GM12878 (cell line): ENCODE measurements around the gene FBXL7. TPM values are rescaled to one million over a fixed set of nuclear protein-coding genes. Genes with fewer than 3 reads are reported as not detected.

ENCODE experiments used
- ATAC-seq: fragments of 200-7000 bp; cut with Tn5 transposase; 3 replicates; pipeline ENCODE4 v1.9.1; 2020; ENCODE audit warnings: mild to moderate bottlenecking, moderate library complexity
- BruUV-seq: library from RNA; stranded (reverse); fragments of 400-500 nt; replicated peaks from 2 replicates; lab custom pipeline; 2021; lab: Mats Ljungman, UMichigan
- CTCF ChIA-PET: fragments of 300-600 bp; sonication (Branson Sonifier 250); formaldehyde crosslinking; extraction: SDS; loops from one replicate; lab custom pipeline; 2021; ENCODE audit warnings: inconsistent platforms; lab: Yijun Ruan, JAX
- POLR2A ChIA-PET: fragments of 350-600 bp; formaldehyde crosslinking; extraction: SDS; loops from one replicate; lab custom pipeline; 2021; ENCODE audit warnings: inconsistent platforms; lab: Charles Lee
- RAD21 ChIA-PET: fragments of 300-600 bp; sonication (Branson Sonifier 250); formaldehyde crosslinking; loops from one replicate; lab custom pipeline; 2023; ENCODE audit warnings: antibody characterized with exemption; ENCODE audit not compliant: unreplicated experiment; lab: Charles Lee
- SMC1A ChIA-PET: fragments of 300-600 bp; sonication (Branson Sonifier 250); formaldehyde crosslinking; loops from one replicate; lab custom pipeline; 2023; ENCODE audit not compliant: unreplicated experiment, uncharacterized antibody; lab: Charles Lee
- DNase-seq: peaks from one replicate; pipeline ENCODE4 v3.0.0-alpha.2; 2011; ENCODE audit warnings: low read depth, low spot score
- FAIRE-seq: peaks from 3 replicates; lab custom pipeline; 2011; peaks lifted over from hg19 to GRCh38; lab: Jason Lieb, UNC
- H2AFZ ChIP-seq: 2 replicates; pipeline ENCODE4 v1.6.0; 2011; ENCODE audit warnings: low read depth, low read length, control low read depth; ENCODE audit not compliant: control insufficient read depth
- H3K27ac ChIP-seq: 2 replicates; pipeline ENCODE4 v1.5.1; 2011; ENCODE audit warnings: control low read depth; ENCODE audit not compliant: control insufficient read depth, insufficient read depth
- H3K27me3 ChIP-seq, 2 experiments: replicated peaks in 1 of 2; 2 replicates each; pipeline versions ENCODE4 v1.6.0 to v1.6.1; 2011; ENCODE audit warnings: low read length in 1 of 2; ENCODE audit not compliant: control insufficient read depth in 2 of 2, insufficient read depth in 2 of 2
- H3K36me3 ChIP-seq, 2 experiments: 2 replicates each; pipeline ENCODE4 v1.5.1; 2011; ENCODE audit warnings: low read length in 1 of 2; ENCODE audit not compliant: control insufficient read depth in 2 of 2, insufficient read depth in 2 of 2
- H3K4me1 ChIP-seq: 2 replicates; pipeline ENCODE4 v1.6.1; 2011; ENCODE audit warnings: mild to moderate bottlenecking, low read length, moderate library complexity, mixed read lengths; ENCODE audit not compliant: control insufficient read depth, insufficient read depth
- H3K4me2 ChIP-seq: 2 replicates; pipeline ENCODE4 v1.6.0; 2011; ENCODE audit warnings: control low read depth; ENCODE audit not compliant: control insufficient read depth, insufficient read depth
- H3K4me3 ChIP-seq: fragments of 200-600 bp; sonication (generic); 2 replicates; pipeline ENCODE4 v1.5.1; 2016
- H3K79me2 ChIP-seq: 2 replicates; pipeline ENCODE4 v1.6.0; 2011; ENCODE audit warnings: low read length; ENCODE audit not compliant: control insufficient read depth, insufficient read depth
- H3K9ac ChIP-seq: 2 replicates; pipeline ENCODE4 v1.8.0; 2011; ENCODE audit warnings: low read length, control low read depth, mixed read lengths; ENCODE audit not compliant: control insufficient read depth, insufficient read depth
- H3K9me3 ChIP-seq: replicated peaks from 3 replicates; pipeline ENCODE4 v1.5.1; 2011; ENCODE audit warnings: mild to moderate bottlenecking, low read length; ENCODE audit not compliant: control insufficient read depth, insufficient read depth
- H4K20me1 ChIP-seq: 2 replicates; pipeline ENCODE4 v1.6.0; 2011; ENCODE audit not compliant: control insufficient read depth, insufficient read depth
- ATF7 ChIP-seq: fragments of 450-650 bp; IDR thresholded peaks from 2 replicates; pipeline ENCODE4 v1.6.1; 2016; ENCODE audit warnings: low read depth, mild to moderate bottlenecking
- CHD1 ChIP-seq: IDR thresholded peaks from 2 replicates; pipeline ENCODE4 v1.6.1; 2012; ENCODE audit warnings: low read depth, low read length, improper control_type of control experiment
- FOS ChIP-seq: IDR thresholded peaks from 3 replicates; pipeline ENCODE4 v1.6.1; 2011; ENCODE audit warnings: borderline replicate concordance; ENCODE audit not compliant: insufficient read length; ENCODE audit errors: extremely low read depth
- IKZF1 ChIP-seq: fragments of 450-650 bp; conservative IDR thresholded peaks from 2 replicates; pipeline ENCODE4 v1.6.1; 2017; ENCODE audit warnings: antibody characterized with exemption, mild to moderate bottlenecking
- SUPT20H ChIP-seq: IDR thresholded peaks from 2 replicates; pipeline ENCODE4 v1.6.1; 2011; ENCODE audit warnings: low read depth, mild to moderate bottlenecking, low read length, moderate library complexity, borderline replicate concordance; ENCODE audit not compliant: control insufficient read depth
- TAF1 ChIP-seq: IDR thresholded peaks from 2 replicates; pipeline ENCODE4 v1.6.1; 2011; ENCODE audit warnings: mild to moderate bottlenecking, low read depth, low read length, borderline replicate concordance
- TCF12 ChIP-seq: IDR thresholded peaks from 2 replicates; pipeline ENCODE4 v1.6.1; 2011; ENCODE audit warnings: low read depth, mild to moderate bottlenecking, low read length
- ZNF384 ChIP-seq: IDR thresholded peaks from 2 replicates; pipeline ENCODE4 v1.6.1; 2012; ENCODE audit warnings: low read depth, mild to moderate bottlenecking, low read length, improper control_type of control experiment, borderline replicate concordance
- WGBS: methylation state at CpG from one replicate; pipeline ENCODE4 v1.1.6; 2016; ENCODE audit warnings: low lambda C conversion rate; ENCODE audit not compliant: insufficient replicate concordance, insufficient coverage; ENCODE audit errors: missing lambda C conversion rate; 5-methylcytosine and 5-hydroxymethylcytosine counted together
- in situ Hi-C: fragments of 300-500 bp; cut with MboI; formaldehyde crosslinking; loops from 9 replicates; pipeline ENCODE4 v1.14.3; 2018; ENCODE audit warnings: mixed read lengths
- intact Hi-C: fragments of 100-400 bp; cut with micrococcal nuclease; formaldehyde crosslinking; loops from one replicate; pipeline ENCODE4 v1.14.2; 2022; ENCODE audit not compliant: unreplicated experiment
- polyA plus RNA-seq, 11 experiments: library from polyadenylated mRNA; depleted of rRNA in 4 of 11; unstranded in 6 of 11; stranded (reverse) in 5 of 11; fragments of >200 nt; fragmentation: Nextera tagmentation in 4 of 11; fragmentation: Illumina TruSeq in 1 of 11; extraction: Ambion mirVana in 4 of 11; extraction: Trizol in 1 of 11; gene quantifications; 1 replicate in 1 of 11; 2 replicates in 10 of 11; pipeline versions ENCODE4 v1.2.1 to v1.2.3, GENCODE V29; 2011 to 2016; ENCODE audit warnings: inconsistent platforms in 2 of 11, missing spikeins in 2 of 11, low read depth in 1 of 11
- total RNA-seq, 4 experiments: library from RNA; depleted of rRNA in 3 of 4; stranded (reverse); fragments of >200 nt in 3 of 4; fragmentation: Illumina TruSeq in 1 of 4; extraction: Trizol in 1 of 4; gene quantifications; 2 replicates each; pipeline versions ENCODE4 v1.2.1 to v1.2.3, GENCODE V29; 2013 to 2021

The FBXL7 gene
- total and polyA plus RNA-seq, 10 of the 15 experiments (the other 5 are each of a cell fraction or from before 2014, with no cell fraction given): 0.03 to 0.44 (median 0.16) TPM

DNA sequence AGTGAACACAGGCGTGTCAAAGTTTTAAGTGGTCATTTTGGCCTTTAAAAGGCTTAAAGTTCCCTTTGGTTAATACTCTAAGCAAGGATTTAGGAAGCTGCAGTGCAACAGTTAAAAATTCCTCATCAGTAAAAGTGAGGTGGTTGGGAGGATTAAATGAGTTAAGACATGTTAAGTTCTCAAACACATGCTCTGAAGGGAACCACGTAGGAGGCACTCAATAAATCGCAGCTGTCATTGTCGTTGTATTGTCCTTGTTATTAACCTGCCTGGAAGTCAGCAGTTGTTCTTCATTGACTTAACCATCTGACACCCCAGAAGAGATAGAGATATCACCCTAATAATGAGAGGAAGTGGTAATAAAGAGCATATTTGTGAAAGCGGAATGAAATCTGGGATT, 432.1 kb downstream of the FBXL7 start (continued):
- TF ChIP-seq ZNF384 (no peak), TAF1 (no peak), CHD1 (no peak)

DNA sequence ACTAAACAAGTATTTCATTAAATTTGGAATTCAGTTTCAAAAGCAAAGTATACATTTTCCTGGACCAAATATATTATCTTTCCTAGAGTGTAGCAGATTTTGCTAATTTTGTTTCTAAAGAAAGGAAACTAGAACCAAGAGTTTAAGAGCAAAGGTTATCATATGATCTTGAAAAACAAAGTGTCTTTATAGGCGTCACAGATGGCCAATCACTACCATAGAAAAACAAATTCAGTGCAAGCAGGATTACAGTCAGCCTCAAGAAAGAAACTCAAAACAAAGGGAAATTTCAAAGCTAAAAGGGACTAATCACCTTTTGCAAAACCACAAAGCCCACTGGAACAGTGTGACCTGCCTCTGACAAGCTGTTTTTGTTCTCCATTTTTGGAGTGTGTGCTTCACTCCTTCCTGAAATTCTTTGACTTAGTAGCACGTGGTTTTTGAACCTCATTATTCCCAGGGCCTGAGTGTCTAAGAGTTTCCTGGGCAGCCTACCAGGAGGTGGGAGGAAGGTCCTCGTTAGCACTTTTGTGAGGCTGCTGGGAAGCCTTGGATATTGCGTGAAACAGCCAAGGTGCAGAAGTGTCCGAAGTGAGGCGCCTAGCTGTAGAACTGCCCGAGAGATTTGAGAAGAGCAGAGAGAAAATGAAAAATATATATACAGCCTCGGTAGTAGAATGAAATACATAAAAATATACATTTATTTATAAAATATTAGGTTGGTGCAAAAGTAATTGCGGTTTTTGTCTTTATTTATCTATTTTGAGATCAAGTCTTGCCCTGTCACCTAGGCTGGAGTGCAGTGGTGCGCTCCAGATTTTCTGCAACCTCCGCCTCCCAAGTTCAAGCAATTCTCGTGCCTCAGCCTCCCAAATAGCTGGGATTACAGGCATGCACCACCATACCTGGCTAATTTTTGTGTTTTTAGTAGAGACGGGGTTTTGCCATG, 433.6 kb downstream of the FBXL7 start:
- Histone ChIP-seq H3K4me2 (no peak overlapping the region), H3K4me3 (no peak overlapping the region), H3K36me3 (no peaks in the 10 kb centered on the region), H3K27me3 (no peaks in the 10 kb centered on the region), H3K79me2 (no peaks in the 10 kb centered on the region), H3K9me3 (no peaks in the 10 kb centered on the region), H3K9ac (no peak overlapping the region), H3K27ac (no peak overlapping the region), H4K20me1 (no peaks in the 10 kb centered on the region), H2AFZ (no peak overlapping the region), H3K4me1 (no peaks in the 10 kb centered on the region)
- ATAC-seq (no peak), DNase-seq (no peak), FAIRE-seq (no peak)
- ChIA-PET CTCF (no interaction called here), RAD21 (no interaction called here), SMC1A (no interaction called here), POLR2A (no interaction called here)
- no TSS peak for BruUV-seq
- in situ Hi-C loops: no loop called here
- WGBS: 34% methylated on average over 13 of the region's 13 CpGs
- no peak for TF ChIP-seq ATF7
- no peak for TF ChIP-seq IKZF1
- no peak for TF ChIP-seq FOS
- no peak for TF ChIP-seq TAF1
- TF ChIP-seq TCF12: no peak
- TF ChIP-seq SUPT20H: no peak
- intact Hi-C loops: no loop called here
